SH-SY5Y (cell line): ENCODE results near the gene PCDHB7.

Experiments
- GATA2 ChIP-seq: IDR thresholded peaks from 2 replicates; pipeline ENCODE4 v1.6.1; 2011; ENCODE audit warnings: mild to moderate bottlenecking, low read depth, low read length
- GATA3 ChIP-seq: IDR thresholded peaks from 2 replicates; pipeline ENCODE4 v1.6.1; 2011; ENCODE audit warnings: low read depth, mild to moderate bottlenecking, low read length, moderate library complexity

DNA sequence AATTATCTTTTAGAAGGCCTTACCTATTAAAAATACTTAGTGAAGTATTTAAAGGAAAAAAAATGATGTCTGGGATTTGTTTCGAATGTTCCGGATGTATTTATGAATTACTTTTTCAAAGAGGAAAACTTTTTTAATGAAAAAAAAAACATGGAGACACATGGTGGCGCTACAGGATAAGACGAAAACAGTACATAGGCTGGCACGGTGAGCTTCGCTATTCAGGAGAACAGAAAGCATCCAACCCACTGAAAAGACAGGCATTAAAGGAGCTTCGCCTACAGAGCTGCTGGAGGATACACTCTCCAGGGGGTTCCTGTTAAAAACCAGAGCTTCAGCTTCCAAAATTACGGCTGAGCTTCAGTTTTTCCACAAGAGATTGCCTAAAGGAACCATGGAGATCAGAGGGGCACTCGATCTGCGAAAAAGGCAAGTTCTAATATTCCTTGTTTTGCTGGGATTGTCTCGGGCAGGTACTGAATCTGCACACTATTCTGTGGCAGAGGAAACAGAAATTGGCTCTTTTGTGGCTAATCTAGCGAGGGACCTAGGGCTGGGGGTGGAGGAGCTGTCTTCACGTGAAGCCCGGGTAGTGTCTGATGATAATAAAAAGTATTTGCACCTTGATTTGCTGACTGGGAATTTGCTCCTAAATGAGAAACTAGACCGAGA is 50.8 kb downstream of the PCDHB7 start, which contains the start of gene PCDHB14:
- no peak for TF ChIP-seq GATA2
- no peak for TF ChIP-seq GATA3
